K562 (cell line): Measurements from ENCODE around the gene TACR2. TPM values are rescaled to one million over a fixed set of nuclear protein-coding genes. Genes with fewer than 3 reads are reported as not detected.

Source experiments
- ASH1L ChIP-seq: fragments of 450-650 bp; IDR thresholded peaks from 2 replicates; pipeline ENCODE4 v1.6.1; 2018; ENCODE audit warnings: borderline replicate concordance, mild to moderate bottlenecking, low read depth; ENCODE audit not compliant: partially characterized antibody
- PHF20 ChIP-seq: fragments of 450-650 bp; IDR thresholded peaks from 2 replicates; pipeline ENCODE4 v1.6.1; 2018; ENCODE audit not compliant: partially characterized antibody
- PTTG1 ChIP-seq: fragments of 450-650 bp; IDR thresholded peaks from 2 replicates; pipeline ENCODE4 v1.6.1; 2016; ENCODE audit warnings: low read depth, mild to moderate bottlenecking, missing genetic modification characterization, missing compliant biosample characterization
- RBM15 ChIP-seq: fragments of 200-400 bp; formaldehyde crosslinking; IDR thresholded peaks from 2 replicates; pipeline ENCODE4 v1.6.1; 2018; ENCODE audit warnings: mild to moderate bottlenecking, low read length, moderate library complexity; ENCODE audit not compliant: insufficient read depth
- ZNF384 ChIP-seq: IDR thresholded peaks from 2 replicates; pipeline ENCODE4 v1.6.1; 2012; ENCODE audit warnings: low read depth, low read length, improper control_type of control experiment
- polyA plus RNA-seq, 8 experiments: library from polyadenylated mRNA; depleted of rRNA in 4 of 8; stranded (reverse) in 5 of 8; unstranded in 3 of 8; fragments of >200 nt; fragmentation: Nextera tagmentation in 2 of 8; fragmentation: Illumina TruSeq in 1 of 8; extraction: Ambion mirVana in 2 of 8; extraction: Trizol in 1 of 8; gene quantifications; 2 replicates each; pipeline versions ENCODE4 v1.2.1 to v1.2.3, GENCODE V29; 2011 to 2014; ENCODE audit warnings: inconsistent platforms in 1 of 8, missing spikeins in 1 of 8
- total RNA-seq, 7 experiments: library from RNA; depleted of rRNA in 6 of 7; stranded (reverse); fragments of >200 nt in 6 of 7; fragmentation: Illumina TruSeq in 2 of 7; extraction: Trizol in 2 of 7; gene quantifications; 2 replicates each; pipeline versions ENCODE4 v1.2.1 to v1.2.3, GENCODE V29; 2011 to 2021; ENCODE audit warnings: low replicate concordance in 1 of 7
- TF ChIP-seq, protein P1 (sequence below): sonication (generic); formaldehyde crosslinking; IDR thresholded peaks from 2 replicates; pipeline ENCODE4 v1.8.0; 2022; ENCODE audit warnings: missing genetic modification reagents, mild to moderate bottlenecking, borderline replicate concordance
- TF ChIP-seq, protein P2 (sequence below): IDR thresholded peaks from 3 replicates; pipeline ENCODE4 v1.6.1; 2011; ENCODE audit warnings: borderline replicate concordance, mild to moderate bottlenecking, moderate library complexity; ENCODE audit not compliant: insufficient read length; ENCODE audit errors: extremely low read depth
- TF ChIP-seq, protein P3 (sequence below): fragments of 450-650 bp; conservative IDR thresholded peaks from 2 replicates; pipeline ENCODE4 v1.6.1; 2016; ENCODE audit warnings: missing genetic modification characterization, low read depth, mild to moderate bottlenecking, missing compliant biosample characterization, moderate library complexity
- TF ChIP-seq, protein P4 (sequence below): sonication (generic); formaldehyde crosslinking; IDR thresholded peaks from 2 replicates; pipeline ENCODE4 v1.8.0; 2023; ENCODE audit warnings: mild to moderate bottlenecking, missing genetic modification reagents
- TF ChIP-seq, protein P5 (sequence below): fragments of 250-450 bp; sonication (Bioruptor Pico); IDR thresholded peaks from 2 replicates; pipeline ENCODE4 v1.8.0; 2022; ENCODE audit warnings: inconsistent platforms

The TACR2 gene
- total and polyA plus RNA-seq, 9 of the 15 experiments (the other 6 are each of a cell fraction or from before 2014, with no cell fraction given): not detected

DNA sequence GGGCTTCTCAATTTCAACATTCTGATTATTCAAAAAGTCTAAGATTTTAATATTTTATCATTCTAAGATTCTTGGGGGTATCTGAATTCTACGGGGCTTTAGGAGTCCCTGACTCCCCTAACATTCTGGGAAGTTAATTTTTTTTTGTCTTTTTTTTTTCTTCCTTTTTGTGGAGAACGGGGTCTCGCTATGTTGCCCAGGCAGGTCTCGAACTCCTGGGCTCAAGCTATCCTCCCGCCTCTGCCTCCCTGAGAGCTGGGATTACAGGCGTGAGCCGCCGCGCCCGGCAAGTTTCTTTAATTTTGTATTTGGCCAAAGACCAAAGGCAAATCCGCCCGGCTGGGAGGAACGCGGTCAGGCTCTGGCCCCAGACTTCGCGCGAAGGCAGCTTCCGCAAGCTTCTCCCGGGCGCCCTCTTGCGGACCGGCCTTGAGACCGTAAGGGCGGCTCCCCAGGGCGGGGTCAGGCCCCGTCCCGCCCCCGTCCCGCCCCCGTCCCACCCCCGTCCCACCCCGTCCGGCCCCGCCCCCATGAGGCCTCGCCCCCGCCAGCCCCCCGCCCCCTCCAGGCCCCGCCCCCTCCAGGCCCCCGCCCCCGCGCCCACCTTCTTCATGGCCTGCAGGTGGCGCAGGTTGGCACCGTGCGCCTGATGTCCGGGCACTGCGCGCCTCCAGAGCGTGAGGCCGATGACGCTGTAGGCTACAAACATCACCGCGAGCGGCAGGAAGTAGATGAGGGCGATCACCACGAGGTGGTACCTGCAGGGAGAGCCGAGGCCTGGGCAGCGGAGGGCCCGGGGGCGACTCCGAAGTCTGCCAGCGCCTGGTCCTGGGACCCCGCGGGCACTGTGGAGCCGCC, 8.2 kb downstream of the TACR2 start (continued):
- TF ChIP-seq, protein P1, sequence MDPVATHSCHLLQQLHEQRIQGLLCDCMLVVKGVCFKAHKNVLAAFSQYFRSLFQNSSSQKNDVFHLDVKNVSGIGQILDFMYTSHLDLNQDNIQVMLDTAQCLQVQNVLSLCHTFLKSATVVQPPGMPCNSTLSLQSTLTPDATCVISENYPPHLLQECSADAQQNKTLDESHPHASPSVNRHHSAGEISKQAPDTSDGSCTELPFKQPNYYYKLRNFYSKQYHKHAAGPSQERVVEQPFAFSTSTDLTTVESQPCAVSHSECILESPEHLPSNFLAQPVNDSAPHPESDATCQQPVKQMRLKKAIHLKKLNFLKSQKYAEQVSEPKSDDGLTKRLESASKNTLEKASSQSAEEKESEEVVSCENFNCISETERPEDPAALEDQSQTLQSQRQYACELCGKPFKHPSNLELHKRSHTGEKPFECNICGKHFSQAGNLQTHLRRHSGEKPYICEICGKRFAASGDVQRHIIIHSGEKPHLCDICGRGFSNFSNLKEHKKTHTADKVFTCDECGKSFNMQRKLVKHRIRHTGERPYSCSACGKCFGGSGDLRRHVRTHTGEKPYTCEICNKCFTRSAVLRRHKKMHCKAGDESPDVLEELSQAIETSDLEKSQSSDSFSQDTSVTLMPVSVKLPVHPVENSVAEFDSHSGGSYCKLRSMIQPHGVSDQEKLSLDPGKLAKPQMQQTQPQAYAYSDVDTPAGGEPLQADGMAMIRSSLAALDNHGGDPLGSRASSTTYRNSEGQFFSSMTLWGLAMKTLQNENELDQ (CRISPR knock-in tag): no peak
- TF ChIP-seq, protein P2, sequence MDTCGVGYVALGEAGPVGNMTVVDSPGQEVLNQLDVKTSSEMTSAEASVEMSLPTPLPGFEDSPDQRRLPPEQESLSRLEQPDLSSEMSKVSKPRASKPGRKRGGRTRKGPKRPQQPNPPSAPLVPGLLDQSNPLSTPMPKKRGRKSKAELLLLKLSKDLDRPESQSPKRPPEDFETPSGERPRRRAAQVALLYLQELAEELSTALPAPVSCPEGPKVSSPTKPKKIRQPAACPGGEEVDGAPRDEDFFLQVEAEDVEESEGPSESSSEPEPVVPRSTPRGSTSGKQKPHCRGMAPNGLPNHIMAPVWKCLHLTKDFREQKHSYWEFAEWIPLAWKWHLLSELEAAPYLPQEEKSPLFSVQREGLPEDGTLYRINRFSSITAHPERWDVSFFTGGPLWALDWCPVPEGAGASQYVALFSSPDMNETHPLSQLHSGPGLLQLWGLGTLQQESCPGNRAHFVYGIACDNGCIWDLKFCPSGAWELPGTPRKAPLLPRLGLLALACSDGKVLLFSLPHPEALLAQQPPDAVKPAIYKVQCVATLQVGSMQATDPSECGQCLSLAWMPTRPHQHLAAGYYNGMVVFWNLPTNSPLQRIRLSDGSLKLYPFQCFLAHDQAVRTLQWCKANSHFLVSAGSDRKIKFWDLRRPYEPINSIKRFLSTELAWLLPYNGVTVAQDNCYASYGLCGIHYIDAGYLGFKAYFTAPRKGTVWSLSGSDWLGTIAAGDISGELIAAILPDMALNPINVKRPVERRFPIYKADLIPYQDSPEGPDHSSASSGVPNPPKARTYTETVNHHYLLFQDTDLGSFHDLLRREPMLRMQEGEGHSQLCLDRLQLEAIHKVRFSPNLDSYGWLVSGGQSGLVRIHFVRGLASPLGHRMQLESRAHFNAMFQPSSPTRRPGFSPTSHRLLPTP: peak; percentile 12
- no peak; the same call in 1 of the 2 replicates for TF ChIP-seq ZNF384
- TF ChIP-seq ASH1L: peak; percentile 54
- TF ChIP-seq PTTG1 (tag): no peak
- TF ChIP-seq, protein P3, sequence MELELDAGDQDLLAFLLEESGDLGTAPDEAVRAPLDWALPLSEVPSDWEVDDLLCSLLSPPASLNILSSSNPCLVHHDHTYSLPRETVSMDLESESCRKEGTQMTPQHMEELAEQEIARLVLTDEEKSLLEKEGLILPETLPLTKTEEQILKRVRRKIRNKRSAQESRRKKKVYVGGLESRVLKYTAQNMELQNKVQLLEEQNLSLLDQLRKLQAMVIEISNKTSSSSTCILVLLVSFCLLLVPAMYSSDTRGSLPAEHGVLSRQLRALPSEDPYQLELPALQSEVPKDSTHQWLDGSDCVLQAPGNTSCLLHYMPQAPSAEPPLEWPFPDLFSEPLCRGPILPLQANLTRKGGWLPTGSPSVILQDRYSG (tag): no peak
- peak; percentile 31 for TF ChIP-seq PHF20
- TF ChIP-seq, protein P4, sequence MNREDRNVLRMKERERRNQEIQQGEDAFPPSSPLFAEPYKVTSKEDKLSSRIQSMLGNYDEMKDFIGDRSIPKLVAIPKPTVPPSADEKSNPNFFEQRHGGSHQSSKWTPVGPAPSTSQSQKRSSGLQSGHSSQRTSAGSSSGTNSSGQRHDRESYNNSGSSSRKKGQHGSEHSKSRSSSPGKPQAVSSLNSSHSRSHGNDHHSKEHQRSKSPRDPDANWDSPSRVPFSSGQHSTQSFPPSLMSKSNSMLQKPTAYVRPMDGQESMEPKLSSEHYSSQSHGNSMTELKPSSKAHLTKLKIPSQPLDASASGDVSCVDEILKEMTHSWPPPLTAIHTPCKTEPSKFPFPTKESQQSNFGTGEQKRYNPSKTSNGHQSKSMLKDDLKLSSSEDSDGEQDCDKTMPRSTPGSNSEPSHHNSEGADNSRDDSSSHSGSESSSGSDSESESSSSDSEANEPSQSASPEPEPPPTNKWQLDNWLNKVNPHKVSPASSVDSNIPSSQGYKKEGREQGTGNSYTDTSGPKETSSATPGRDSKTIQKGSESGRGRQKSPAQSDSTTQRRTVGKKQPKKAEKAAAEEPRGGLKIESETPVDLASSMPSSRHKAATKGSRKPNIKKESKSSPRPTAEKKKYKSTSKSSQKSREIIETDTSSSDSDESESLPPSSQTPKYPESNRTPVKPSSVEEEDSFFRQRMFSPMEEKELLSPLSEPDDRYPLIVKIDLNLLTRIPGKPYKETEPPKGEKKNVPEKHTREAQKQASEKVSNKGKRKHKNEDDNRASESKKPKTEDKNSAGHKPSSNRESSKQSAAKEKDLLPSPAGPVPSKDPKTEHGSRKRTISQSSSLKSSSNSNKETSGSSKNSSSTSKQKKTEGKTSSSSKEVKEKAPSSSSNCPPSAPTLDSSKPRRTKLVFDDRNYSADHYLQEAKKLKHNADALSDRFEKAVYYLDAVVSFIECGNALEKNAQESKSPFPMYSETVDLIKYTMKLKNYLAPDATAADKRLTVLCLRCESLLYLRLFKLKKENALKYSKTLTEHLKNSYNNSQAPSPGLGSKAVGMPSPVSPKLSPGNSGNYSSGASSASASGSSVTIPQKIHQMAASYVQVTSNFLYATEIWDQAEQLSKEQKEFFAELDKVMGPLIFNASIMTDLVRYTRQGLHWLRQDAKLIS (CRISPR knock-in tag): no peak
- TF ChIP-seq RBM15: no peak
- TF ChIP-seq, protein P5, sequence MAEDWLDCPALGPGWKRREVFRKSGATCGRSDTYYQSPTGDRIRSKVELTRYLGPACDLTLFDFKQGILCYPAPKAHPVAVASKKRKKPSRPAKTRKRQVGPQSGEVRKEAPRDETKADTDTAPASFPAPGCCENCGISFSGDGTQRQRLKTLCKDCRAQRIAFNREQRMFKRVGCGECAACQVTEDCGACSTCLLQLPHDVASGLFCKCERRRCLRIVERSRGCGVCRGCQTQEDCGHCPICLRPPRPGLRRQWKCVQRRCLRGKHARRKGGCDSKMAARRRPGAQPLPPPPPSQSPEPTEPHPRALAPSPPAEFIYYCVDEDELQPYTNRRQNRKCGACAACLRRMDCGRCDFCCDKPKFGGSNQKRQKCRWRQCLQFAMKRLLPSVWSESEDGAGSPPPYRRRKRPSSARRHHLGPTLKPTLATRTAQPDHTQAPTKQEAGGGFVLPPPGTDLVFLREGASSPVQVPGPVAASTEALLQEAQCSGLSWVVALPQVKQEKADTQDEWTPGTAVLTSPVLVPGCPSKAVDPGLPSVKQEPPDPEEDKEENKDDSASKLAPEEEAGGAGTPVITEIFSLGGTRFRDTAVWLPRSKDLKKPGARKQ (CRISPR knock-in tag): no peak
